Osteocyte (in vitro differentiated cells): Measurements from ENCODE around the gene TNKS2. TPM values are rescaled to one million over a fixed set of nuclear protein-coding genes. Genes with fewer than 3 reads are reported as not detected.

Source experiments
- DNase-seq: peaks from one replicate; pipeline ENCODE4 v3.0.0; 2021; ENCODE audit warnings: mixed read lengths; ENCODE audit not compliant: unreplicated experiment; ENCODE audit errors: extremely low spot score
- H3K27ac Mint-ChIP-seq: one replicate; pipeline ENCODE4 v1.8.0; 2021; ENCODE audit warnings: mild to moderate bottlenecking, mixed read lengths; ENCODE audit not compliant: unreplicated experiment
- H3K27me3 Mint-ChIP-seq: one replicate; pipeline ENCODE4 v1.8.0; 2021; ENCODE audit warnings: mixed read lengths; ENCODE audit not compliant: unreplicated experiment
- H3K36me3 Mint-ChIP-seq: one replicate; pipeline ENCODE4 v1.8.0; 2021; ENCODE audit warnings: mixed read lengths; ENCODE audit not compliant: unreplicated experiment
- H3K4me1 Mint-ChIP-seq: one replicate; pipeline ENCODE4 v1.8.0; 2021; ENCODE audit warnings: mixed read lengths; ENCODE audit not compliant: unreplicated experiment
- H3K4me3 Mint-ChIP-seq: one replicate; pipeline ENCODE4 v1.8.0; 2021; ENCODE audit warnings: mild to moderate bottlenecking, moderate library complexity, mixed read lengths; ENCODE audit not compliant: unreplicated experiment
- H3K9me3 Mint-ChIP-seq: one replicate; pipeline ENCODE4 v1.8.0; 2021; ENCODE audit warnings: mixed read lengths; ENCODE audit not compliant: unreplicated experiment
- CTCF ChIP-seq: fragments of 200-600 bp; sonication (generic); IDR thresholded peaks from 2 replicates; pipeline ENCODE4 v1.5.0; 2021; ENCODE audit warnings: antibody characterized with exemption, mild to moderate bottlenecking, moderate library complexity
- total RNA-seq: library from RNA; stranded (reverse); gene quantifications from 2 replicates; pipeline ENCODE4 v1.2.1, GENCODE V29; 2021

TNKS2 gene
- total RNA-seq, 1 donor from 2014 or later = 64.9 TPM

GRCh38 chr10:91772461-91772860 lies 25.8 kb upstream of the TNKS2 start:
- no peaks in the 10 kb centered on the region for H3K9me3 Mint-ChIP-seq

GRCh38 chr10:91772869-91773268 lies 25.4 kb upstream of the TNKS2 start:
- no peaks in the 10 kb centered on the region for H3K36me3 Mint-ChIP-seq
- no peak overlapping the region for H3K27ac Mint-ChIP-seq
- H3K9me3 Mint-ChIP-seq = no peaks in the 10 kb centered on the region
- H3K4me1 Mint-ChIP-seq = no peaks in the 10 kb centered on the region
- peaks cover 6% of the 10 kb centered on the region for H3K27me3 Mint-ChIP-seq
- no peak for TF ChIP-seq CTCF
- no peak for DNase-seq
- no peak overlapping the region for H3K4me3 Mint-ChIP-seq

More at GRCh38 chr10:91772461-91772860, 25.8 kb upstream of the TNKS2 start:
- Mint-ChIP-seq H3K36me3 (no peaks in the 10 kb centered on the region), H3K27me3 (peaks cover 6% of the 10 kb centered on the region), H3K4me1 (no peaks in the 10 kb centered on the region), H3K27ac (no peak overlapping the region), H3K4me3 (no peak overlapping the region)
- no peak for TF ChIP-seq CTCF
- DNase-seq = no peak

- Mint-ChIP-seq H3K4me3 (no peak overlapping the region), H3K9me3 (no peaks in the 10 kb centered on the region), H3K36me3 (no peaks in the 10 kb centered on the region), H3K4me1 (no peaks in the 10 kb centered on the region), H3K27me3 (peaks cover 6% of the 10 kb centered on the region), H3K27ac (no peak overlapping the region)
- DNase-seq = no peak
- TF ChIP-seq CTCF = no peak
Observed at GRCh38 chr10:91774571-91774970, 23.7 kb upstream of the TNKS2 start.

GRCh38 chr10:91775731-91776130 lies 22.5 kb upstream of the TNKS2 start:
- H3K9me3 Mint-ChIP-seq = no peaks in the 10 kb centered on the region
- no peak for DNase-seq
- no peaks in the 10 kb centered on the region for H3K4me1 Mint-ChIP-seq
- no peak overlapping the region for H3K4me3 Mint-ChIP-seq
- TF ChIP-seq CTCF = no peak
- H3K36me3 Mint-ChIP-seq = no peaks in the 10 kb centered on the region
- H3K27me3 Mint-ChIP-seq = peaks cover 13% of the 10 kb centered on the region
- no peak overlapping the region for H3K27ac Mint-ChIP-seq

- H3K27me3 Mint-ChIP-seq = peaks cover 17% of the 10 kb centered on the region
- TF ChIP-seq CTCF = no peak
- no peaks in the 10 kb centered on the region for H3K4me1 Mint-ChIP-seq
- no peak overlapping the region for H3K27ac Mint-ChIP-seq
- no peak for DNase-seq
- no peaks in the 10 kb centered on the region for H3K36me3 Mint-ChIP-seq
- H3K9me3 Mint-ChIP-seq = no peaks in the 10 kb centered on the region
- no peak overlapping the region for H3K4me3 Mint-ChIP-seq
Observed at GRCh38 chr10:91776266-91776665, 22.0 kb upstream of the TNKS2 start.
